IPS-15b (cell line): Measurements from ENCODE around the gene DNMT3A.

Experiments used
- H3K27me3 ChIP-seq: one replicate; pipeline ENCODE4 v1.6.1; 2013; ENCODE audit warnings: low read length; ENCODE audit not compliant: control insufficient read depth, insufficient read depth
- H3K36me3 ChIP-seq: one replicate; pipeline ENCODE4 v1.6.1; 2013; ENCODE audit warnings: low read length; ENCODE audit not compliant: control insufficient read depth, insufficient read depth
- H3K4me1 ChIP-seq: one replicate; pipeline ENCODE4 v1.6.1; 2013; ENCODE audit warnings: mild to moderate bottlenecking, low read length; ENCODE audit not compliant: control insufficient read depth, insufficient read depth
- H3K4me3 ChIP-seq: one replicate; pipeline ENCODE4 v1.5.1; 2013; ENCODE audit warnings: low read depth, low read length
- H3K9ac ChIP-seq: one replicate; pipeline ENCODE4 v1.6.1; 2013; ENCODE audit warnings: low read depth, mild to moderate bottlenecking, low read length
- H3K9me3 ChIP-seq: one replicate; pipeline ENCODE4 v1.6.1; 2013; ENCODE audit warnings: mild to moderate bottlenecking, low read length; ENCODE audit not compliant: control insufficient read depth, insufficient read depth

Gene DNMT3A

DNA sequence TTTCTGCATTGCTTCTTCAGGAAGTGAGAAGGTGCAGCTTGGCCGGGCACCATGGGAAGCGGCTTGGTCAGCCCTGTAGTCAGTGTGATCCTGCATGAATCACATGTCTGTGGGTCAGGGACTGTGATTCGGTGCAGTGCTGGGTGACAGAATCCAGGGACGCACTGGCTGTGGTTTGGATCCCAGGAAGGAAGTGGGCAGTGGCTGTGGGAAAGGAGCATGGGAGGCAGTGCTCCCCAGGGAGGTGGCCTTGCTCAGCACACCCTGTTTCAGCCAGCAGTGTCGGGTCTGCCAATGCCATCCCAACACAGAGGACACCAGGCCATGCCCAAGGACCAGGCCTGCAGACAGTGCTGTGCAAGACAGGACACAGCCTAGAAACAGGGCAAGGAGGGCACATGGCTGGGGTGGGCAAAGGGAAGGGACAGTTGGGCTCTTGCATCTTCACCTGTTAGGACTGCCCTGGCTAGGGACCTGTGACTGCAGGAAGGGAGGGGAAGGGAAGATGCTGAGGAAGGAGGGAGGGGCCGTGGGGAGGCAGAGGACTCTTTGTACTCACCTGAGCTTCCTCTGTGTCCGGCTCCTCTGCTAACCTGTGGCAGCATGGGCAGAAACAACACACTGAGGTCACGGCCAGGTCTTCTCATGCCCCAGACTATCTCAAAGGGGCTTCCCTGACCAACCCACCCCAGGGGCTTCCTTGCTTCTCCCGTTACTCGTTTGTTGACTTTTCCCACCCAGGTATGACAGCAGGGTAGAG is 37.2 kb upstream of the DNMT3A start:
- Histone ChIP-seq H3K4me3 (no peak overlapping the region), H3K9ac (no peak overlapping the region), H3K36me3 (no peaks in the 10 kb centered on the region), H3K9me3 (no peaks in the 10 kb centered on the region), H3K27me3 (peaks cover 6% of the 10 kb centered on the region), H3K4me1 (peaks cover 11% of the 10 kb centered on the region)

DNA sequence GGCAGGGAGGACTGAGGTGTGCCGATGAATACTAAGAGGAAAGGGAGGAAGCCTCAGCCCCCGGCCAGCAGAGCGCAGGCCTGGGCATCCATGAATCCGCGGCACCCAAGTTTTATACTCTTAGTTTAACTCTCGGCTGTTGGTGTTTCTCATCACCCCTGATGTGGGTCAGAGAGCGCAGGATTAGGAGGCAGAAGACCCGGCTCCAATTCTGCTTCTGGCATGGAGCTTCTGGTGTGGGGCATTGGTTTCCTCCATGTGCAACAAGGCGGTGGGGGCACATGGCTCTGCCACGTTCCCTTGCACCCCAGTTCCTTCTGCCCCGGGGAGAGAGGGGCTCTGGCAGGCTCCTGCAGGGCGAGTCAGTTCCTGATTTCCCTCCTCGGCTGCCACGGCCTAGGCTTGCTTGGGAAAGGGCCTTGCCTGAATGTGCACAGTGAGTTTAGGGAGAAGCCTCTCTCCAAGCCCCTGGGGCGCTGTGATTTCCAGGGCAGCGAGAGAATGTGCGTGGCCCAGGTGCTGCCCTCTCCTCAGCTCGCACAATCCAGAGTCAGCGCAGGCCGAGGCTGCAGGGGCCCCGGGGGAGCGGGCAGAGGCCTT is 36.2 kb upstream of the DNMT3A start:
- H3K9me3 ChIP-seq: no peaks in the 10 kb centered on the region
- H3K4me1 ChIP-seq: peaks cover 11% of the 10 kb centered on the region
- no peak overlapping the region for H3K4me3 ChIP-seq
- peaks cover 6% of the 10 kb centered on the region for H3K27me3 ChIP-seq
- H3K9ac ChIP-seq: no peak overlapping the region
- no peaks in the 10 kb centered on the region for H3K36me3 ChIP-seq

DNA sequence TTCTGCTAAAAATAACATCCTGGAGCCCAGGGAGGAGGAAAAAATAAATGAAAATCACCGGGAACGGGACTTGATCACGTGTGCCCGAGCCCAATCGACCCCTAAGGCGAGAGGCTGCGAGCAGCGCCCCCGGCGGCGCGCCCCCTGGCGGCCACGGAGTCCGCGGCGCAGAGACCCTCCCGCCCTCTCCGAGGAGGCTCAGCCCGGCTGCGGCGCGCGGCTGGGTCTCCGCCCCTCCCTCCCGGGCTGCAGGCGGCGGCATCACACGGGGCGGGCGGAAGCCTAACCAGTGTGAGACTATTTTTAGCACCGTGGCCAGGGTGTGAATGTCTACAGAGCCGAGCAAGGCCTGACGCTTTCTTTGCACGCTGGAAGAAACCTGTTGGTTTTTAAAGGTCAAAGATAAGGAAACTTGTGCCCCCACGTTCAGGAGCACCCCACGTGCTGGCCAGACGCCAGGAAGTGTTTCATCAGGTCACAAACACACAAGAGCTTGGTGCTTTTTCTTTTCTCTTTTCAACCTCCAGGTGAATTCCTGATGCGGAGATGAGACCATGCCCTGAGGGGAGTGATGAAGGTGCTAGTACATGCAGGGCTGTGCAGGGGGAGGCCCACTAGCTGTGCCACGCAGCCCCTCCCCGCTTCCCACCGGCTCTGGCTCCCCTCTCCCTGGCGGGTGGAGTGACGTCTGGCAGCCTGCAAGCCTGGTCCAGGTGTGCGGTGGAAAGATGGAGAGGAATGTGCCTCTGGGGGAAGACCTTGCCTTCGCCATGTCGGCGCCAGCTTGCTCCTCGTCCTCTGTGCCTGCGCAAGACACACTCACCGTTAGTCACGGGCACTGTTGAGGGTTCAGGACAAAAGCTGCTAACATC is 35.3 kb upstream of the DNMT3A start:
- Histone ChIP-seq H3K4me1 (peaks cover 11% of the 10 kb centered on the region), H3K9ac (no peak overlapping the region), H3K36me3 (no peaks in the 10 kb centered on the region), H3K9me3 (no peaks in the 10 kb centered on the region), H3K27me3 (peaks cover 9% of the 10 kb centered on the region), H3K4me3 (peak overlapping the region; percentile 28)

DNA sequence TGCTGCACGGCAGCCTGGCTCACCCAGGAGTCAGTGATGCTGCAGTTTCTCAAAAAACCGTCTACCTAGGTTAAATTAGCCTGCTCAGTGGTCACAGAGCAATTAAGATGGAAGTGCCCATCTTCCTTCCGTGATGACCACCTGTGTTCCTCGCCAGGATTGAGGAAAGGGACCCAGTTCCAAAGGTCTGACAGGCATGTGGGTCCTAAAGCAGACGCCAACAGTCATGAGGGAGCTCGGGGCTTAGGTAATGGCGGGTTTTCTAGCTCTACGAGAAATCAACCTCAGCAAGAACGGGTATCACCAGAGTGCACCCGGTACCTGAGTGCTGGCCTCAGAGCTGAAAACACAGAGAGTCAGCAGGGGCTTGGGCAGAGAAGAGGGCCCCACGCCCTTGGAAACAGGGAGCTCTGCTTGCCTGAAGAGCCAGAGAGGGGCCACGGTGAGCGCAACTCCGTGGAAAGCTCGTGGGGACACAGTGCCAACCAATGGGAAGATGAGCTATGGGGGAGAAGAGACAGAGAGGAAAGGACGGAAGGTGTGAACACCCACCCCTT is 34.3 kb upstream of the DNMT3A start:
- no peak overlapping the region for H3K9ac ChIP-seq
- peaks cover 11% of the 10 kb centered on the region for H3K4me1 ChIP-seq
- H3K9me3 ChIP-seq: no peaks in the 10 kb centered on the region
- H3K36me3 ChIP-seq: no peaks in the 10 kb centered on the region
- peak overlapping the region; percentile 18 for H3K4me3 ChIP-seq
- peaks cover 9% of the 10 kb centered on the region for H3K27me3 ChIP-seq

DNA sequence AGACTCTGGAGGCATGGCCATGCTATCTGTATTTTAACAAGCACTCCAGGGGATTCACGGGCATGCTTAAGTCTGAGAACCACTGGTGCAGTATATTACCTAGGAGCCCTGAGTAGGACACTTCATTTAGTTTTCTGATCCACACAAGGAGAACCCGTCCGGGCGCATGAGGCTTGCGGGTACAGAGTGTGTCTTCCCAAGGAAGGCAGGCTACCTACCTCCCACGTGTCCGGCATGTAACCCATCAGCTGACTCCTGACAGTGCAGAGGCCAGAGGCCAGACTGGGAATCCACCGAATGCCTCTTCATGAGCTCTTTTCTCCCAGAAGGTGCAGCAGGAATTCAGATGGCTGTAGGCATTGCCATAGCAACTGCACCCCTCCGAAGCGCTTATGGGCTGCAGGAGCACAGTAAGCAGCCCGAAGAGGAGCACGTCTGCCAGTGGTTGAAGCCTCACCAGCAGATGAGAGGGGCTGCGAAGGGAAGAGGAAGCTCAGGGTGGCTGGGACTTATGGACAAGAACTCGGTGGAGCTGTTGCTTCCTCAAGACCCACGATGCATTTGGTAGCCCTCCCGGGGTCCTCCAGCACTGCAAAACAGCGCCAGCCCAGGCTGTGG is 33.8 kb upstream of the DNMT3A start:
- Histone ChIP-seq H3K27me3 (peaks cover 9% of the 10 kb centered on the region), H3K9ac (no peak overlapping the region), H3K4me1 (peaks cover 11% of the 10 kb centered on the region), H3K9me3 (no peaks in the 10 kb centered on the region), H3K36me3 (no peaks in the 10 kb centered on the region), H3K4me3 (no peak overlapping the region)

DNA sequence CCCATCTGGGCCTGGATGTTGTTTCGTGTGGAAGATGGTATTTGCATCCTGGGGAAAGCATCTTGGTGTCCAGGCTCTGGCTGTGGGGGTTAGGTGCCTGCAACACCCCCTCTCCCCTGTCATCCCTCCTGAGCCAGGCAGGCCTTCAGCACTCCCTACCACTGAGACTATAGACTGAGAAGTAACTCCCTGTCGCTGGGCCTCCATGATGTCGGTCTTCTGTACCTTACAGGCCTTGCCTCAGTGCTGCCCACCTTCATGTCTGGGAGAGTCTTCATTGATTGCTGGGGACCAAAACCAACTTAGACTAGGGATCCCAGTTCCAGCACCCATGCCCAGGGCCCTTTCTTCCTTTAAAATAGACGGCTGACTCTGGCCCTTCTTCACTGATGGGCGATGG is 33.1 kb upstream of the DNMT3A start:
- no peak overlapping the region for H3K9ac ChIP-seq
- no peak overlapping the region for H3K4me3 ChIP-seq
- peaks cover 9% of the 10 kb centered on the region for H3K27me3 ChIP-seq
- no peaks in the 10 kb centered on the region for H3K36me3 ChIP-seq
- H3K9me3 ChIP-seq: no peaks in the 10 kb centered on the region
- peaks cover 11% of the 10 kb centered on the region for H3K4me1 ChIP-seq

DNA sequence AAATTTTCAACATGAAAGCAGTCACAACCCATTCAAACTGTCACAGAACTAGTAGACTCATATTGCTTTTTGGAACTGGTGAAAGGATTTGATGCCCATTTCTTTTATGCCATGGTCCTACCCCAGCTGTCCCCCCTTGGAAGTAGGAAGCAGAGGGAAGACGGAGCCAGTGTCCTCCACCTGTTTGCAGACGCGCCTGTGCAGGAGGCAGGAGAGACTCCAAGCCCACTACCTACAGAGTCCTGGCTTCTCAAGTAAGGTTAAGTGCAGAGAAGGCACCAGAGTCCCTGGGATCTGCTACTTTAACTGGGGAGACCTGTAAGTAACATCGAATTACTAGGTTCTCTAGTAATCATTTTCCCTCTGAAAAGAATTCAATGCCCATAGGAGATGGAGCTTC is 32.7 kb upstream of the DNMT3A start:
- Histone ChIP-seq H3K4me1 (peaks cover 11% of the 10 kb centered on the region), H3K9ac (no peak overlapping the region), H3K36me3 (no peaks in the 10 kb centered on the region), H3K9me3 (no peaks in the 10 kb centered on the region), H3K4me3 (no peak overlapping the region), H3K27me3 (peaks cover 9% of the 10 kb centered on the region)

DNA sequence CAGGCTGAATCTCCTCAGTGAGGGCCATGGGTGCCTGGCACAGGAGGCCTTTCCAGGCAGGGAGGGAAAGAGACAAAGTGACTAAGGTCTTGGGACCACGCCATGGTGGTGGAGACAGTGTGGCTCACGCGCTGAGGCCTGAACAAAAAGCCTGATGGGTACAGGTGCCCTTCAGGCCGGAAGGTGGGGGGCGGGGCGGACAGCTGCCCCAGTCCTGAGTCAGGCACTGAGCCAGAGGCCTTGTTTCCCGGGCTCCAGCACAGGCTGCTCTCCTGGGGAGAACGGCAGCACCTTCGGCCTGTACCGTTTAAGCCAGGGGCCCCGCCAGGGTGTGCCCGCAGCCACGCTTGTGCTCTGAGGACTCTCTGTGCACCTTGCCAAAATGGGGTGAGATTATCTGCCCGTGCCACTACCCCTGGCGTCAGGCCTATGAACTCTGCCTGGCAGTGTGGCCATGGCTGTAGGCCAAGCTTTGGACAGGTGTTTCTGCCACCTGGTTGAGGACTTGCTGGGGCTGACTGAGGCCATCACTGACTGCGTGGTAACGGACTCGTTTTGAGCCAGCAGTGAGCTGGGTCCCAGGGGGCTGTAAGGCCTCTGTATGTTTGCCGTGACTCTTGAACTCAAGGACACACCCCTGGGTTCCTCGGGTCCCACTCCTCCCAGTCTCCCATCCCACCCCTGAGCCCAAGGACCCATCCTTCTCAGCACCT is 31.7 kb upstream of the DNMT3A start:
- Histone ChIP-seq H3K27me3 (peaks cover 9% of the 10 kb centered on the region), H3K4me3 (no peak overlapping the region), H3K36me3 (no peaks in the 10 kb centered on the region), H3K9me3 (no peaks in the 10 kb centered on the region), H3K9ac (no peak overlapping the region), H3K4me1 (peaks cover 11% of the 10 kb centered on the region)

DNA sequence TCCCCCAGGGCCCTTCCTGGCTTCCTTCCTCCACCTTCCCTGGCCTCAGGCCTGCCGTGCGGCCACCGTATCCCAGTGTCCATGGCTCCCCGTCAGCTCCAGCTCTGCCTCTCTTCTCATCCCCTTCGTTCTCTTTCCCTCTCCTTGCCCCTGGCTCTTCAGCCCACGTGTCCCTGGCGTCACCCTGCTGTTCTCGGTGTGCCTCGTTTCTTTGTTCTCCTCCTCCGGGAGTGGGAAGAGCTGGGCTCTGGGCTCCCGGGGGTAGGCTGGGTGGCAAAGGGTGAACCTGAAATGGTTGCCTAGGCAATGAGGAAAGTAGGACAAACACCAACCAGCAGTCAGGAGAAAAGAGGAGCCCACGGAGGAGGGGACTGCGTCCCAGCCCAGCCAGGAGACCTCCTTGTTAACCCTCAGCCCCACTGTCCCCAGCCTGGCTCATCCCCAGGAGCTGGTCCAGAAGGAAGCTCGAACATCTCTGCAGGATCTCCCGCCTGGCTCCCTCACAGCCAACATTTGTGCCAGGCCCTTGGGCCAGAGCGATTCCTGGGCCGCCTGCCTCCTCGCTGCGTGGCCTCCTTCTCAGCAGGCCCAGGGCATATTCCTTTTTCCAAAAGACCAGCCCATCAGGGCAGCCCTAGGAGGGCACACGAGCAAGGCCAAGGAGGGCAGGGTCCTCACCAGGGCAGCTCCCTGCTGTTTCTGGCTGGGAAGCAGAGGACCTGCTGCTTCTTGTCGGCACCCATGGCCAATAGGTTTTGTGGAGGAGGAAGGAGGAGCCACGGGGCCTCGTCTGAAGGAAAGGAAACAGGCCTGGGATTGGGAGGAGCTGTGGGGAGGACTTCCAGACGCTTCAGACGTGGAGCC is 30.9 kb upstream of the DNMT3A start:
- Histone ChIP-seq H3K9me3 (no peaks in the 10 kb centered on the region), H3K4me3 (no peak overlapping the region), H3K9ac (no peak overlapping the region), H3K4me1 (peaks cover 11% of the 10 kb centered on the region), H3K36me3 (no peaks in the 10 kb centered on the region), H3K27me3 (peaks cover 9% of the 10 kb centered on the region)
